ENCODE results near the gene PLXDC2.

The PLXDC2 gene

DNA sequence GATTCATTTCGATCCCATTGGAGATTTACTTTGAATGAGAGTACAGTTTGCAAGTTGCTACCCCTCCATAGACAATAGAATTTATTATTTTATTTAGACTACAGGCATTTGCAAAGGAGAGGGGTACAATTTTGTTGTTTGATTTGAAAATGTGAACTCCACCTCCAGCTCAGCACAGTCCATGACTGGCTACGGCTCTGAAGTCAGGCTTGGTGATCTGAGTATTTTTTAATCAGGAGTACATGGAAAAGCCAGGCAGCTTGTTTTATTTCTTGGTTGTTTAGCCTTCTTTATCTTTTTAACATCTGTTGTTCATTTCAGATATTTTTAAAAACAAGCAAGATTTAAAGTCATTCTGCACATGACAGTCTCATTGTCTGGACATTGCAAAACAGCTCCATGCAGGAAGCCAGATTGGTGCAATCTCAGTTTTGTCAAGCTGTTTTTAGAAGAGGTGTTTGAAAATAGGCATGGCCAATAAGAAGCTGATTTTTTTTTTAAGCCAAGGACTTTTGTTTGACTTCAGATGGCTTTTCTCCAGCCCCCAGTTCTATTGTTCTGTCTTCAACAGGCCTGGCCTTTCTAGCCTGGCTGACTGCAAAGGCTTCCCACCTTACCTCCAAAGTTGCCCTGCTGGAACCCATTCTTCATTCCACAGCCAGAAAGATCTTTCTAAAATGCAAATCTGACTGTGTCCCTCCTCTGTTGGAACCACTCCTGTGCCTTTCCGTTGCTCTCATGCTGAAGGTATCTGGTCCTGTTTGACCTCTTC is 12.2 kb downstream of the PLXDC2 start (continued):
- TF ChIP-seq, protein P1, sequence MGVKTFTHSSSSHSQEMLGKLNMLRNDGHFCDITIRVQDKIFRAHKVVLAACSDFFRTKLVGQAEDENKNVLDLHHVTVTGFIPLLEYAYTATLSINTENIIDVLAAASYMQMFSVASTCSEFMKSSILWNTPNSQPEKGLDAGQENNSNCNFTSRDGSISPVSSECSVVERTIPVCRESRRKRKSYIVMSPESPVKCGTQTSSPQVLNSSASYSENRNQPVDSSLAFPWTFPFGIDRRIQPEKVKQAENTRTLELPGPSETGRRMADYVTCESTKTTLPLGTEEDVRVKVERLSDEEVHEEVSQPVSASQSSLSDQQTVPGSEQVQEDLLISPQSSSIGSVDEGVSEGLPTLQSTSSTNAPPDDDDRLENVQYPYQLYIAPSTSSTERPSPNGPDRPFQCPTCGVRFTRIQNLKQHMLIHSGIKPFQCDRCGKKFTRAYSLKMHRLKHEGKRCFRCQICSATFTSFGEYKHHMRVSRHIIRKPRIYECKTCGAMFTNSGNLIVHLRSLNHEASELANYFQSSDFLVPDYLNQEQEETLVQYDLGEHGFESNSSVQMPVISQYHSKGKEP (tag by site-specific recombination; IDR thresholded peaks at IDR 0.05) = no peak
- TF ChIP-seq GLI4 (tag by site-specific recombination; IDR thresholded peaks at IDR 0.05) = no peak
- TF ChIP-seq SP2 (tag by site-specific recombination; IDR thresholded peaks at IDR 0.05) = no peak
- no peak for TF ChIP-seq ZNF658 (tag by site-specific recombination; IDR thresholded peaks at IDR 0.05)
- no peak for TF ChIP-seq SCRT1 (tag by site-specific recombination; IDR thresholded peaks at IDR 0.05; ENCODE audit: borderline replicate concordance)

DNA sequence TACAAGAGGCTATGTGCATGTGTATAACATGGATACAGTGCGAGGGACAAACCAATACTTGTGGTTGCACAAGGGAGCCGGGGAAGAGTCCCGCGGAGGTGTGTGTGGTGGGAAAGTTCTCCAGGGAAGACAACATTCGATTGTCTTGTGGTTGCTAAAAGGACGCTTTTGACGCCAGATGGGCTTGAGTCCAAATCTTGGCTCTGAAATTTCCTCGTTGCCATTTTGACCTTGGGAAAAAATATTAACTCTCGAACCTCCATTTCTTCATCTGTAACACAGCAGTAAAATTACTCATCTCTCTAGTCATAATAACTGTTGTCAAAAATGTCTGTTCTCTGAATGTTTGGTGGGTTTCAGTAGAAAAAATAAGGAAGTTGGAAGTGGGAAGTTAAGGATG is 16.5 kb downstream of the PLXDC2 start:
- TF ChIP-seq, protein P2, sequence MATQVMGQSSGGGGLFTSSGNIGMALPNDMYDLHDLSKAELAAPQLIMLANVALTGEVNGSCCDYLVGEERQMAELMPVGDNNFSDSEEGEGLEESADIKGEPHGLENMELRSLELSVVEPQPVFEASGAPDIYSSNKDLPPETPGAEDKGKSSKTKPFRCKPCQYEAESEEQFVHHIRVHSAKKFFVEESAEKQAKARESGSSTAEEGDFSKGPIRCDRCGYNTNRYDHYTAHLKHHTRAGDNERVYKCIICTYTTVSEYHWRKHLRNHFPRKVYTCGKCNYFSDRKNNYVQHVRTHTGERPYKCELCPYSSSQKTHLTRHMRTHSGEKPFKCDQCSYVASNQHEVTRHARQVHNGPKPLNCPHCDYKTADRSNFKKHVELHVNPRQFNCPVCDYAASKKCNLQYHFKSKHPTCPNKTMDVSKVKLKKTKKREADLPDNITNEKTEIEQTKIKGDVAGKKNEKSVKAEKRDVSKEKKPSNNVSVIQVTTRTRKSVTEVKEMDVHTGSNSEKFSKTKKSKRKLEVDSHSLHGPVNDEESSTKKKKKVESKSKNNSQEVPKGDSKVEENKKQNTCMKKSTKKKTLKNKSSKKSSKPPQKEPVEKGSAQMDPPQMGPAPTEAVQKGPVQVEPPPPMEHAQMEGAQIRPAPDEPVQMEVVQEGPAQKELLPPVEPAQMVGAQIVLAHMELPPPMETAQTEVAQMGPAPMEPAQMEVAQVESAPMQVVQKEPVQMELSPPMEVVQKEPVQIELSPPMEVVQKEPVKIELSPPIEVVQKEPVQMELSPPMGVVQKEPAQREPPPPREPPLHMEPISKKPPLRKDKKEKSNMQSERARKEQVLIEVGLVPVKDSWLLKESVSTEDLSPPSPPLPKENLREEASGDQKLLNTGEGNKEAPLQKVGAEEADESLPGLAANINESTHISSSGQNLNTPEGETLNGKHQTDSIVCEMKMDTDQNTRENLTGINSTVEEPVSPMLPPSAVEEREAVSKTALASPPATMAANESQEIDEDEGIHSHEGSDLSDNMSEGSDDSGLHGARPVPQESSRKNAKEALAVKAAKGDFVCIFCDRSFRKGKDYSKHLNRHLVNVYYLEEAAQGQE (tag by site-specific recombination; IDR thresholded peaks at IDR 0.05) = no peak
- TF ChIP-seq, protein P3, sequence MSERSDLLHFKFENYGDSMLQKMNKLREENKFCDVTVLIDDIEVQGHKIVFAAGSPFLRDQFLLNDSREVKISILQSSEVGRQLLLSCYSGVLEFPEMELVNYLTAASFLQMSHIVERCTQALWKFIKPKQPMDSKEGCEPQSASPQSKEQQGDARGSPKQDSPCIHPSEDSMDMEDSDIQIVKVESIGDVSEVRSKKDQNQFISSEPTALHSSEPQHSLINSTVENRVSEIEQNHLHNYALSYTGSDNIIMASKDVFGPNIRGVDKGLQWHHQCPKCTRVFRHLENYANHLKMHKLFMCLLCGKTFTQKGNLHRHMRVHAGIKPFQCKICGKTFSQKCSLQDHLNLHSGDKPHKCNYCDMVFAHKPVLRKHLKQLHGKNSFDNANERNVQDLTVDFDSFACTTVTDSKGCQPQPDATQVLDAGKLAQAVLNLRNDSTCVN (tag by site-specific recombination; optimal IDR thresholded peaks at IDR 0.05) = no peak
- TF ChIP-seq KLF16 (tag by site-specific recombination; IDR thresholded peaks at IDR 0.05) = no peak
- no peak for TF ChIP-seq ZNF654 (tag by site-specific recombination; IDR thresholded peaks at IDR 0.05; ENCODE audit: low read depth)
- no peak for TF ChIP-seq ZNF791 (tag by site-specific recombination; IDR thresholded peaks at IDR 0.05)
- TF ChIP-seq ZNF610 (tag by site-specific recombination; IDR thresholded peaks at IDR 0.05; ENCODE audit: borderline replicate concordance) = no peak
- TF ChIP-seq ZBTB1 (tag by site-specific recombination; IDR thresholded peaks at IDR 0.05) = no peak
- TF ChIP-seq ZNF266 (tag by site-specific recombination; IDR thresholded peaks at IDR 0.05; ENCODE audit: low read depth) = no peak
- TF ChIP-seq MZF1 (tag by site-specific recombination; IDR thresholded peaks at IDR 0.05; ENCODE audit: borderline replicate concordance) = no peak
- no peak for TF ChIP-seq SETDB1 (IDR thresholded peaks at IDR 0.05; ENCODE audit: insufficient read length, low read length)
- no peak for TF ChIP-seq PRDM1 (tag by site-specific recombination; IDR thresholded peaks at IDR 0.05)
- TF ChIP-seq ZNF529 (tag by site-specific recombination; IDR thresholded peaks at IDR 0.05; ENCODE audit: insufficient replicate concordance) = no peak
- Histone ChIP-seq H3K27ac (ENCODE audit: extremely low read depth, low read depth, low read length) (no peak overlapping the region; the same call in 1 of the 2 replicates), H3K9me3 (ENCODE audit: control insufficient read depth, insufficient read depth, low read depth, low read length) (no peaks in the 10 kb centered on the region), H3K36me3 (ENCODE audit: control insufficient read depth in 2 of 2, insufficient read depth in 1 of 2, low read length in 2 of 2) (no peaks in the 10 kb centered on the region), H3K4me3 (ENCODE audit: low read depth, low read length) (no peak overlapping the region), H3K4me1 (ENCODE audit: control insufficient read depth, insufficient read depth, low read length) (peaks cover 20% of the 10 kb centered on the region)
- CTCF ChIA-PET = no interaction called here
- POLR2A ChIA-PET = no interaction called here
